ENCODE data around the gene CD300E.

CD300E gene, protein sequence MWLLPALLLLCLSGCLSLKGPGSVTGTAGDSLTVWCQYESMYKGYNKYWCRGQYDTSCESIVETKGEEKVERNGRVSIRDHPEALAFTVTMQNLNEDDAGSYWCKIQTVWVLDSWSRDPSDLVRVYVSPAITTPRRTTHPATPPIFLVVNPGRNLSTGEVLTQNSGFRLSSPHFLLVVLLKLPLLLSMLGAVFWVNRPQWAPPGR

GRCh38 chr17:74623693-74624093 is at the start of gene CD300E:
TSS of gene CD300E (minus strand) at chr17:74623738. CDS start at chr17:74623621, 117 bp downstream.
- DNase-seq (ENCODE audit: low read depth), result no peak

GRCh38 chr17:74671031-74671771 is 47.7 kb upstream of the CD300E start:
- peak; percentile 71 for DNase-seq (ENCODE audit: low read depth)
- TF ChIP-seq, protein P1, sequence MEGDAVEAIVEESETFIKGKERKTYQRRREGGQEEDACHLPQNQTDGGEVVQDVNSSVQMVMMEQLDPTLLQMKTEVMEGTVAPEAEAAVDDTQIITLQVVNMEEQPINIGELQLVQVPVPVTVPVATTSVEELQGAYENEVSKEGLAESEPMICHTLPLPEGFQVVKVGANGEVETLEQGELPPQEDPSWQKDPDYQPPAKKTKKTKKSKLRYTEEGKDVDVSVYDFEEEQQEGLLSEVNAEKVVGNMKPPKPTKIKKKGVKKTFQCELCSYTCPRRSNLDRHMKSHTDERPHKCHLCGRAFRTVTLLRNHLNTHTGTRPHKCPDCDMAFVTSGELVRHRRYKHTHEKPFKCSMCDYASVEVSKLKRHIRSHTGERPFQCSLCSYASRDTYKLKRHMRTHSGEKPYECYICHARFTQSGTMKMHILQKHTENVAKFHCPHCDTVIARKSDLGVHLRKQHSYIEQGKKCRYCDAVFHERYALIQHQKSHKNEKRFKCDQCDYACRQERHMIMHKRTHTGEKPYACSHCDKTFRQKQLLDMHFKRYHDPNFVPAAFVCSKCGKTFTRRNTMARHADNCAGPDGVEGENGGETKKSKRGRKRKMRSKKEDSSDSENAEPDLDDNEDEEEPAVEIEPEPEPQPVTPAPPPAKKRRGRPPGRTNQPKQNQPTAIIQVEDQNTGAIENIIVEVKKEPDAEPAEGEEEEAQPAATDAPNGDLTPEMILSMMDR (IDR thresholded peaks at IDR 0.05; ENCODE audit: insufficient read depth, low read depth, low read length, missing control alignments), result no peak
- no peak overlapping the region for H3K4me3 ChIP-seq (ENCODE audit: low read length)

More at GRCh38 chr17:74623693-74624093, at the start of gene CD300E:
- TF ChIP-seq, protein P1 (IDR thresholded peaks at IDR 0.05; ENCODE audit: insufficient read depth, low read depth, low read length, missing control alignments), result no peak
- H3K4me3 ChIP-seq (ENCODE audit: low read length), result no peak within 1 kb of the TSS

GRCh38 chr17:74670329-74670728 is 46.8 kb upstream of the CD300E start:
- TF ChIP-seq, protein P1 (IDR thresholded peaks at IDR 0.05; ENCODE audit: insufficient read depth, low read depth, low read length, missing control alignments), result no peak
- H3K4me3 ChIP-seq (ENCODE audit: low read length), result no peak overlapping the region
- no peak for DNase-seq (ENCODE audit: low read depth)

GRCh38 chr17:74663561-74663960 is 40.0 kb upstream of the CD300E start:
- TF ChIP-seq, protein P1 (IDR thresholded peaks at IDR 0.05; ENCODE audit: insufficient read depth, low read depth, low read length, missing control alignments), result no peak
- no peak for DNase-seq (ENCODE audit: low read depth)
- H3K4me3 ChIP-seq (ENCODE audit: low read length), result no peak overlapping the region

DNA sequence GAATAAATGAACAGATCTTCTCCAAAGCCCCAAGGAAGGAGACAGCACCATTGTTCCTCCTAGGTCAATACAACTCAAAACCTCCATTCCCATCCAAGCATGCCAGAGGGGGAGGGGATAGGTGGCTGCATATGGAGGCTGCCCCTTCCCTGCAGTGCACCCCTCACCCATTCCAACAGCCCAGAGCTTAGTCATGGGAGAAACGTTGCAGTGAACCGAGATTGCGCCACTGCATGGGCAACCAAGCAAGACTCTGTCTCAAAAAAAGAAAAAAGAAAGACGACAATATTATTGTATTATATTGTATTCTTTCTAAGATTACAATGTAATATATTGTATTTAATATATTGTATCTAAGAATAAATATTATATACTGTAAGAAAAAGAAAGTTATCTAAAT is 36.4 kb upstream of the CD300E start:
- no peak overlapping the region for H3K4me3 ChIP-seq (ENCODE audit: low read length)
- DNase-seq (ENCODE audit: low read depth), result no peak
- TF ChIP-seq, protein P1 (IDR thresholded peaks at IDR 0.05; ENCODE audit: insufficient read depth, low read depth, low read length, missing control alignments), result no peak

- no peak overlapping the region for H3K4me3 ChIP-seq (ENCODE audit: low read length)
- TF ChIP-seq, protein P1 (IDR thresholded peaks at IDR 0.05; ENCODE audit: insufficient read depth, low read depth, low read length, missing control alignments), result no peak
These were observed 35.1 kb upstream of the CD300E start for GRCh38 chr17:74658620-74659019.

More at GRCh38 chr17:74658620-74659019, 35.1 kb upstream of the CD300E start:
- DNase-seq (ENCODE audit: low read depth), result no peak

Data from epithelial cell of esophagus (primary cell).